Measurements from ENCODE around the gene KDR. TPM values are rescaled to one million over a fixed set of nuclear protein-coding genes. Genes with fewer than 3 reads are reported as not detected.

The KDR gene
- total RNA-seq, 1 donor from 2014 or later = 924 TPM

GRCh38 chr4:55125763-55126541, 557 bp upstream of the KDR start:
- Mint-ChIP-seq H3K27ac (ENCODE audit: unreplicated experiment) (peak overlapping the region; percentile 89), H3K27me3 (ENCODE audit: unreplicated experiment) (peaks cover 9% of the 10 kb centered on the region), H3K4me1 (ENCODE audit: unreplicated experiment) (peaks cover 30% of the 10 kb centered on the region), H3K36me3 (ENCODE audit: low read depth, unreplicated experiment) (peaks cover 36% of the 10 kb centered on the region), H3K4me3 (ENCODE audit: unreplicated experiment) (peak overlapping the region; percentile 100), H3K9me3 (ENCODE audit: unreplicated experiment) (no peaks in the 10 kb centered on the region)
- TF ChIP-seq CTCF (IDR thresholded peaks at IDR 0.05; ENCODE audit: unreplicated experiment) = no peak
- no peak for DNase-seq (ENCODE audit: low spot score)

DNA sequence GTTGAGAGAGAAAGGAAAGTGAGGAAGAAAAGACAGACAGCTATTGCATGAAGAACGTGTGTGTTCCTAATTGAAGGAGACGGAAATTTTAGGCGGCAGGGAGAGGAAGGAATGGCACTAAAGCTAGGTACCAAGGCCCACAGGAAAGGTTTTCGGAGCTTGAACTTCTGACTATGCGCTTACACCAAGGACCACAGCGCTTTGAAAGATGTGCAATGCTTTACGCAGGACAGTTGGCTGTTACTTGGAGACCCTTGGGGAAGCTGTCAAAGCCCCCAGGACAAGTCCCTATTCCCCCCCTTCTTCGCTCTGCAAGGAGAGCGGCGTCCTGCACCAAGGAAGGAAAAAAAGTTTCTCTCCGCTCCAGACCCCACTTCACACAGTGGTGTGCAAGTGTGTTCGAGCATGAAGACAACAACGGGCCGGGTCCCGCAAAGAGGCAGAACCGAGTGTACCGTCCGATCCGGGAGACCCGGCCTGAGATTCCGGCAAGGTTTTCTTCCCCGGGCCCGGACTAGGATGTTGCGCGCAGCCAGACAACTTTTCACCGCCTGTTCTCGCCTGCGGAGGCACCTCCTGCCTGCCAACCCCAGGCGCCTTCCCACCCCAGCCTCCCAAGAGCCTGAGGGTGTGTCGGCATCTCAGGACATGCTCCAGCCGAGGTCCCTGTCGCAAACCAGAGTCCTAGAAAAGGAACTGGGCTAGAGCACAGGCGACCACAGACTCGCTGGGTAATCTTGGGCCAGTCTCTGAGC, 896 bp downstream of the KDR start:
- no peak for DNase-seq (ENCODE audit: low spot score)
- H3K27ac Mint-ChIP-seq (ENCODE audit: unreplicated experiment) = peak overlapping the region; percentile 92
- peaks cover 50% of the 10 kb centered on the region for H3K36me3 Mint-ChIP-seq (ENCODE audit: low read depth, unreplicated experiment)
- H3K4me3 Mint-ChIP-seq (ENCODE audit: unreplicated experiment) = peak overlapping the region; percentile 100
- TF ChIP-seq CTCF (IDR thresholded peaks at IDR 0.05; ENCODE audit: unreplicated experiment) = no peak
- H3K9me3 Mint-ChIP-seq (ENCODE audit: unreplicated experiment) = no peaks in the 10 kb centered on the region
- H3K4me1 Mint-ChIP-seq (ENCODE audit: unreplicated experiment) = peaks cover 43% of the 10 kb centered on the region
- peaks cover 10% of the 10 kb centered on the region for H3K27me3 Mint-ChIP-seq (ENCODE audit: unreplicated experiment)

DNA sequence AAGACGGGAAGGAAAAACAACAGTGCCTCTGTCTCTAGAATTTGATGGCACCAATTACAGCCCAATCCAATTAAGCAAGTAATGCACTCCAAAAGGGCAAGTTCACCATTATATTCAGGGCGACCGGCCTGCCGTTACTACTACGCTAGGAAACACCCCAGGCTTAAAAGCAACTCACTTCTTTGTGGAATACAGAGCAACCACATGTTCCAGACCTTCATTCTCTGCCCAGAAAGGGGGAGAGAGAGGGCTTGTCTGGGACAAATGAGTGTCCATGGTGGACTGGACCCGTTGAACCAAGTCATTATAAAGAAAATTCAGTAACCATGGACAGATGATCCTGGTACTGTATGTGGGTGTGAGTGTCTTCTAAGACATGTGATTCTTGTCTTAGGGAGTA, 1.6 kb downstream of the KDR start:
- peaks cover 48% of the 10 kb centered on the region for H3K4me1 Mint-ChIP-seq (ENCODE audit: unreplicated experiment)
- DNase-seq (ENCODE audit: low spot score) = no peak
- TF ChIP-seq CTCF (IDR thresholded peaks at IDR 0.05; ENCODE audit: unreplicated experiment) = no peak
- H3K27ac Mint-ChIP-seq (ENCODE audit: unreplicated experiment) = peak overlapping the region; percentile 92
- H3K9me3 Mint-ChIP-seq (ENCODE audit: unreplicated experiment) = no peaks in the 10 kb centered on the region
- peaks cover 56% of the 10 kb centered on the region for H3K36me3 Mint-ChIP-seq (ENCODE audit: low read depth, unreplicated experiment)
- peak overlapping the region; percentile 100 for H3K4me3 Mint-ChIP-seq (ENCODE audit: unreplicated experiment)
- H3K27me3 Mint-ChIP-seq (ENCODE audit: unreplicated experiment) = peaks cover 10% of the 10 kb centered on the region

- no peak for DNase-seq (ENCODE audit: low spot score)
- peak overlapping the region; percentile 37 for H3K27ac Mint-ChIP-seq (ENCODE audit: unreplicated experiment)
- peaks cover 10% of the 10 kb centered on the region for H3K27me3 Mint-ChIP-seq (ENCODE audit: unreplicated experiment)
- peak overlapping the region; percentile 100 for H3K4me3 Mint-ChIP-seq (ENCODE audit: unreplicated experiment)
- H3K9me3 Mint-ChIP-seq (ENCODE audit: unreplicated experiment) = no peaks in the 10 kb centered on the region
- peaks cover 60% of the 10 kb centered on the region for H3K4me1 Mint-ChIP-seq (ENCODE audit: unreplicated experiment)
- no peak for TF ChIP-seq CTCF (IDR thresholded peaks at IDR 0.05; ENCODE audit: unreplicated experiment)
- H3K36me3 Mint-ChIP-seq (ENCODE audit: low read depth, unreplicated experiment) = peaks cover 72% of the 10 kb centered on the region
Observed at GRCh38 chr4:55122235-55122634, 3.2 kb downstream of the KDR start.

DNA sequence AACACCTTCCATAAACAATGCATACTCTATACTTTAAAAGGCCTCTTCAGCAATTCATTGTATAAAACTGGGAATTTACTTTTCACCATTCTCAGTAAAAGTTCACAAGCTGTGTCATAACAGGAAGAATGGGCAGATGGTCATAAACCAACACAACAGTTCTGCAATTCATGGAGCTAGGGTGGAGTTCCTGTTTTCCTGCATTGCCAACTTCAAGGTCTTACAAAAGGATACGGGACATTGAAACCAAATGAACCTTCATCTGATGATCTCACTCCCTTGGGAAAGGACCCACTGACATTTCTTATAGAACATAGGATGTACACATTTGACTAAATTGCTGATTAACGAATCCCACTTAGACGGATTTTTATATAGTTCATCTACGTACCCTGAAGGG, 4.1 kb downstream of the KDR start:
- Mint-ChIP-seq H3K9me3 (ENCODE audit: unreplicated experiment) (no peaks in the 10 kb centered on the region), H3K27me3 (ENCODE audit: unreplicated experiment) (peaks cover 6% of the 10 kb centered on the region), H3K27ac (ENCODE audit: unreplicated experiment) (peak overlapping the region; percentile 61), H3K4me1 (ENCODE audit: unreplicated experiment) (peaks cover 62% of the 10 kb centered on the region), H3K36me3 (ENCODE audit: low read depth, unreplicated experiment) (peaks cover 81% of the 10 kb centered on the region), H3K4me3 (ENCODE audit: unreplicated experiment) (peak overlapping the region; percentile 93)
- DNase-seq (ENCODE audit: low spot score) = no peak
- TF ChIP-seq CTCF (IDR thresholded peaks at IDR 0.05; ENCODE audit: unreplicated experiment) = no peak

Data from endothelial cell (in vitro differentiated cells).